Measurements from ENCODE around the gene NOTCH4. TPM values are rescaled to one million over a fixed set of nuclear protein-coding genes. Genes with fewer than 3 reads are reported as not detected.
"Not testable (repeated sequence)": the region's sequence is repeated elsewhere in the genome, so short reads cannot be mapped to it uniquely, and the experiment has no call there.

Gene NOTCH4
- total RNA-seq, result under 1 TPM; 0.61 to 0.88 TPM

GRCh38 chr6:32223258-32224235 is at the start of gene NOTCH4:
TSS of gene NOTCH4 (minus strand) at chr6:32224067. CDS start at chr6:32223928, 139 bp downstream.
- DNase-seq (no peak), ATAC-seq (no peak)
- H3K27ac Mint-ChIP-seq, result no peak within 1 kb of the TSS
- H3K27me3 Mint-ChIP-seq, result no peaks in the 10 kb centered on the region
- H3K36me3 Mint-ChIP-seq, result no peaks in the 10 kb centered on the region
- CTCF ChIA-PET, result no interaction called here
- H3K4me3 Mint-ChIP-seq, result no peak within 1 kb of the TSS
- H3K9me3 Mint-ChIP-seq (ENCODE audit: low read depth), result no peaks in the 10 kb centered on the region
- no peaks in the 10 kb centered on the region for H3K4me1 Mint-ChIP-seq

GRCh38 chr6:32271429-32271828 is 47.6 kb upstream of the NOTCH4 start:
- H3K36me3 Mint-ChIP-seq, result peaks cover 6% of the 10 kb centered on the region
- H3K4me1 Mint-ChIP-seq, result peaks cover 20% of the 10 kb centered on the region
- H3K9me3 Mint-ChIP-seq (ENCODE audit: low read depth), result peaks cover 4% of the 10 kb centered on the region
- DNase-seq (no peak), ATAC-seq (no peak)
- H3K4me3 Mint-ChIP-seq, result peak overlapping the region; percentile 5
- H3K27me3 Mint-ChIP-seq, result peaks cover 34% of the 10 kb centered on the region
- CTCF ChIA-PET, result no interaction called here
- no peak overlapping the region for H3K27ac Mint-ChIP-seq

- H3K36me3 Mint-ChIP-seq; H3K9me3 Mint-ChIP-seq (ENCODE audit: low read depth); H3K4me3 Mint-ChIP-seq; DNase-seq; ATAC-seq; H3K27ac Mint-ChIP-seq; CTCF ChIA-PET: not testable (repeated sequence)
- H3K27me3 Mint-ChIP-seq, result peaks cover 26% of the 10 kb centered on the region
- peaks cover 17% of the 10 kb centered on the region for H3K4me1 Mint-ChIP-seq
Measured at GRCh38 chr6:32268459-32268858, 44.6 kb upstream of the NOTCH4 start.

GRCh38 chr6:32267035-32267434 is 43.2 kb upstream of the NOTCH4 start:
- Mint-ChIP-seq H3K4me1 (peaks cover 12% of the 10 kb centered on the region), H3K36me3 (peaks cover 3% of the 10 kb centered on the region), H3K9me3 (ENCODE audit: low read depth) (peaks cover 2% of the 10 kb centered on the region), H3K27me3 (peaks cover 20% of the 10 kb centered on the region), H3K27ac (no peak overlapping the region), H3K4me3 (no peak overlapping the region)
- no peak for ATAC-seq
- CTCF ChIA-PET, result no interaction called here
- DNase-seq, result no peak

- not testable (repeated sequence) for ATAC-seq; H3K9me3 Mint-ChIP-seq (ENCODE audit: low read depth); DNase-seq; H3K4me3 Mint-ChIP-seq; H3K27ac Mint-ChIP-seq; H3K36me3 Mint-ChIP-seq
- H3K27me3 Mint-ChIP-seq, result peaks cover 63% of the 10 kb centered on the region
- H3K4me1 Mint-ChIP-seq, result peaks cover 20% of the 10 kb centered on the region
- CTCF ChIA-PET, result interaction anchor here (2.7 kb wide), 1 partner anchor 12 kb away, joined by 10 read pairs; no protein-coding TSS in a partner anchor
Measured at GRCh38 chr6:32257262-32257661, 33.4 kb upstream of the NOTCH4 start.

- DNase-seq, result peak; percentile 60
- ATAC-seq, result peak; percentile 74
- CTCF ChIA-PET, result interaction anchor here (2.0 to 2.7 kb wide), 2 partner anchors 10 to 39 kb away, joined by 5 to 10 read pairs; no protein-coding TSS in a partner anchor
- Mint-ChIP-seq H3K4me3 (peak overlapping the region; percentile 4), H3K27ac (no peak overlapping the region), H3K27me3 (peaks cover 47% of the 10 kb centered on the region), H3K4me1 (peaks cover 25% of the 10 kb centered on the region), H3K36me3 (no peaks in the 10 kb centered on the region), H3K9me3 (ENCODE audit: low read depth) (no peaks in the 10 kb centered on the region)
Measured at GRCh38 chr6:32255199-32256153, 31.6 kb upstream of the NOTCH4 start.

- H3K36me3 Mint-ChIP-seq, result peaks cover 2% of the 10 kb centered on the region
- no peak overlapping the region for H3K4me3 Mint-ChIP-seq
- no peak for ATAC-seq
- H3K27ac Mint-ChIP-seq, result peak overlapping the region; percentile 20
- CTCF ChIA-PET, result interaction anchor here (2.0 to 2.5 kb wide), 2 partner anchors 10 to 40 kb away, joined by 5 to 9 read pairs; no protein-coding TSS in a partner anchor
- DNase-seq, result no peak
- peaks cover 40% of the 10 kb centered on the region for H3K27me3 Mint-ChIP-seq
- H3K4me1 Mint-ChIP-seq, result peaks cover 25% of the 10 kb centered on the region
- peaks cover 2% of the 10 kb centered on the region for H3K9me3 Mint-ChIP-seq (ENCODE audit: low read depth)
Measured at GRCh38 chr6:32254761-32255198, 30.9 kb upstream of the NOTCH4 start.

- CTCF ChIA-PET, result interaction anchor here (2.5 kb wide), 1 partner anchor 8 kb away, joined by 9 read pairs; no protein-coding TSS in a partner anchor
- Mint-ChIP-seq H3K4me3 (no peak overlapping the region), H3K4me1 (peaks cover 25% of the 10 kb centered on the region), H3K36me3 (peaks cover 3% of the 10 kb centered on the region), H3K27me3 (peaks cover 28% of the 10 kb centered on the region), H3K27ac (no peak overlapping the region), H3K9me3 (ENCODE audit: low read depth) (peaks cover 6% of the 10 kb centered on the region)
- ATAC-seq (peak; percentile 60), DNase-seq (no peak)
Measured at GRCh38 chr6:32252331-32253009, 28.6 kb upstream of the NOTCH4 start.

- DNase-seq, result no peak
Measured at GRCh38 chr6:32249262-32249661, 25.4 kb upstream of the NOTCH4 start.

GRCh38 chr6:32247401-32247800 is 23.5 kb upstream of the NOTCH4 start:
- H3K27ac Mint-ChIP-seq, result no peak overlapping the region
- no peak for DNase-seq
- peaks cover 19% of the 10 kb centered on the region for H3K27me3 Mint-ChIP-seq
- H3K4me3 Mint-ChIP-seq, result no peak overlapping the region
- ATAC-seq, result no peak
- peaks cover 6% of the 10 kb centered on the region for H3K9me3 Mint-ChIP-seq (ENCODE audit: low read depth)
- CTCF ChIA-PET, result no interaction called here
- peaks cover 13% of the 10 kb centered on the region for H3K4me1 Mint-ChIP-seq
- peaks cover 3% of the 10 kb centered on the region for H3K36me3 Mint-ChIP-seq

More at GRCh38 chr6:32249262-32249661, 25.4 kb upstream of the NOTCH4 start:
- CTCF ChIA-PET, result interaction anchor here (1.4 to 1.7 kb wide), 2 partner anchors 131 to 202 kb away, joined by 3 to 4 read pairs; no protein-coding TSS in a partner anchor
- Mint-ChIP-seq H3K27ac (no peak overlapping the region), H3K4me1 (peaks cover 20% of the 10 kb centered on the region), H3K4me3 (no peak overlapping the region), H3K9me3 (ENCODE audit: low read depth) (peaks cover 6% of the 10 kb centered on the region), H3K36me3 (peaks cover 3% of the 10 kb centered on the region), H3K27me3 (peaks cover 23% of the 10 kb centered on the region)
- no peak for ATAC-seq

GRCh38 chr6:32244946-32245398 is 21.1 kb upstream of the NOTCH4 start:
- no peak overlapping the region for H3K4me3 Mint-ChIP-seq
- H3K27me3 Mint-ChIP-seq, result peaks cover 25% of the 10 kb centered on the region
- DNase-seq, result peak; percentile 72
- peak; percentile 79 for ATAC-seq
- CTCF ChIA-PET, result interaction anchor here (0.7 to 2.2 kb wide), 12 partner anchors 9 to 550 kb away, joined by 3 to 10 read pairs (median 4); no protein-coding TSS in a partner anchor
- peaks cover 24% of the 10 kb centered on the region for H3K4me1 Mint-ChIP-seq
- H3K9me3 Mint-ChIP-seq (ENCODE audit: low read depth), result peaks cover 6% of the 10 kb centered on the region
- peaks cover 2% of the 10 kb centered on the region for H3K36me3 Mint-ChIP-seq
- H3K27ac Mint-ChIP-seq, result no peak overlapping the region

GRCh38 chr6:32244270-32244669 is 20.4 kb upstream of the NOTCH4 start:
- peaks cover 25% of the 10 kb centered on the region for H3K27me3 Mint-ChIP-seq
- ATAC-seq, result no peak
- H3K36me3 Mint-ChIP-seq, result no peaks in the 10 kb centered on the region
- peaks cover 24% of the 10 kb centered on the region for H3K4me1 Mint-ChIP-seq
- H3K27ac Mint-ChIP-seq, result no peak overlapping the region
- H3K9me3 Mint-ChIP-seq (ENCODE audit: low read depth), result peaks cover 4% of the 10 kb centered on the region
- H3K4me3 Mint-ChIP-seq, result no peak overlapping the region
- CTCF ChIA-PET, result interaction anchor here (1.7 to 2.2 kb wide), 3 partner anchors 9 to 159 kb away, joined by 4 to 10 read pairs (median 9); no protein-coding TSS in a partner anchor
- no peak for DNase-seq

Data from activated CD8-positive, alpha-beta memory T cell treated with anti-CD3 and anti-CD28 coated beads, Interleukin-2, amount 10 ng/mL, durations not matched to agents 7 days and 5 days (primary cell).